Activated CD8-positive, alpha-beta memory T cell treated with anti-CD3 and anti-CD28 coated beads, Interleukin-2, amount 50 U/mL, for 24 hours (primary cell): ENCODE data around the gene CAMTA1.

ENCODE experiments used
- DNase-seq: peaks from one replicate; pipeline ENCODE4 v3.0.0-alpha.2; 2020; ENCODE audit errors: extremely low read depth

The CAMTA1 gene

DNA sequence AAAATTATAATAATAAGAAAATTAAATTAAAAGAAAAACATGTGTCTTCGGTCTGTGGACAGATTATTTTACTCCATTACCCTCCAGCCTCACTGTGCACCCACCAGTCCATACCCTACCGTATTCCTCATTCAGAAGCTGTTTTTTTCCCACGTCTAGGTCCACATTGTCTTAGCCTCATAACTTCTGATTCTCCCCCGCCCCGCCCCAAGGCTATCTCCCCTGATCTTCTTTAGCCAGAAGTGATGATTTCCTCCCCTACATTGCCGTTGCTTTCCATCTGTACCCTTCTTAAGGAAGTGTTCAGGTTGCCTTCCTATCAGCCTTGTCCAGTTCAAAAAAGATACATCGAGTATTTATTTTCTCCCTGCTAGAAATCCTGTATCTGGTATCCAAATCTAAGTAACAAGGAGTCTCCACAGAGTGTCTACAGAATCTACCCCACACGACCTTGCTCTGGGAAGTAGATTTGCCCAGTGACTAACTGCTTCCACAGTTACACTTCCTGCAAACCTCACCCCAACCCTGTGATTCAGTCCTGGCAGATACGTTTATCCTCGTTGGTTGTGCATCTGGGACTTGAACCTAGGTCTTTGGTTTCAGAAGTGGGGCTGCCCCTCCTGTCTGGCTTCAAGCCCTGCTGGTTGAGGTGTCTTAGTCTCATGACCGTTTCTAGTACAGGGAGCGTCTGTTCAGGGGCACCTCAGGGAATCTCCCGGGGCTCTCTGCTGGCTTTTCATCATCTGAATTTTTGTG lies 470.2 kb downstream of the CAMTA1 start:
- no peak for DNase-seq

DNA sequence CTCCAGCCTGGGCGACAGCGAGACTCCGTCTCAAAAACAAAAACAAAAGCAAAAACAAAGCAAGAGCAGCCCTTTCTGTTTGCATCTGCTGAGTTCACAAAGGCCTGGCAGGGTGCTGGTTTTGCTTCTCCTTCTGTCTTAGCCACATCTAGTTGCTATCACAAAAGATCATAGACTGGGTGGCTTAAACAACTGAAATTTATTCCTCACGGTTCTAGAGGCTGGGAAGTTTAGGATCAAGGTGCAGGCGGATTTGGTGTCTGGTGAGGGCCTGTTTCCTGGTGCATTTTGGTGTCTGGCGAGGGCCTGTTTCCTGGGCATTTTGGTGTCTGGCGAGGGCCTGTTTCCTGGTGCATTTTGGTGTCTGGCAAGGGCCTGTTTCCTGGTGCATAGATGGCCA lies 471.3 kb downstream of the CAMTA1 start:
- DNase-seq = no peak

DNA sequence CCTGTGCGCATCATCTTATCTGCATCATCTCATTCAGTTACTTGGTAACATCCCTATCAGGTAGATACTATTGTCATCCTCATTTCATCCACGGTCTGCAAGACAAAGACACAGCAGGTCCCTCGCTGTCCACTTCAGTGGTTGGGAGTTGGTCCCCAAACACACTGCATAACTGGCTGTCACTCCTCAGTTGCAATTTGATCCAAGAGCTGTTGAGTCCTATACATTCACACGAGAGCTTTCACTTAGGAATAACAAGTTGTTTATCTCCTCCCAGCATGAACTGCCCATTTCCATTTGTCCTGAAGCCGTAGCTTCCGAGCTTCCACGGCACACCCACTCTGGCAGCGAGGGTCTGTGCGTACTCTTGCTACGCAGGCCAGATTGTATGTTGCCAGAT lies 472.0 kb downstream of the CAMTA1 start:
- no peak for DNase-seq

DNA sequence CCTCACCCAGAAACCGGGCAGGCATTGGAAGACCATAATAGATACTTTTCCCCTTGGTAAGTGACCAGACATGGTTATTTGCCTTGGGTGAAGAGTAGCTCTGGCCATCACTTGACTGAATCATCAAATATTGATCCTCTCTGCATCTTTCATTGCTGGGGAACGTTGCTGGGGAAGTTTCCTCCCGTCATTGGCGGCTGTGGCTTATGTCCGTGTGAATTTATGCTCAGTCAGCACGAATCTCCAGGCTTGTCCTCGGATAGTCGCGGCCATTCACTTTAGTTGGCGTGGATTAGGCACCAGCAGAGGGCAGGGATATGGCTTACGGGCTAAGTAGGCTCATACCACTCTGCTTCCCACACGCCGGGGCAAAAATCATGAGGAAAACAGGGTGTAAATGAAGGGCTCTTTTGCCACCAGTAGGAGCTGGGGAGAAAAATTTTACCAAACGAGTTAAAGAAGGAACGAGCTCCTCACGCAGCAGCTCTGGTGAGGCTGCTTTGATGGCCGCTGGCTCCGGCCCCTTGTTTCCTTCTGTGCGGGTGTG lies 473.4 kb downstream of the CAMTA1 start:
- no peak for DNase-seq

DNA sequence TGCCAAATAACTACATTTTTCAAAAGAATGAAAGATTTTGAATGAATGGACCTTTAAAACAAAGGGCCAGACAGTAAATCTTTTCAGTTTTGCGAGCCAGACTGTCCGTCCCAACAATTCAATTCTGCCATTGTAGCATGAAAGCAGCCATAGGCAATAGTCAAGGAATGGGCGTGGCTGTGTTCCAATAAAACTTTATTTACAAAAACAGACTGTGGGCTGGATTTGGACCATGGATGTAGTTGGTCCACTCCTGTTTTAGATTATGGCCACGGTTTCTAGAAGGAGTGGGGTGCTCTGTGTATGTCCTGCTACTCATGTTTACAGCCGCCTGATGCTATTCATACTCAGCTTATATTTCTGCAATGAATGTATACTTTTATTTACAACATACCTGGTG lies 474.7 kb downstream of the CAMTA1 start:
- DNase-seq = no peak

DNA sequence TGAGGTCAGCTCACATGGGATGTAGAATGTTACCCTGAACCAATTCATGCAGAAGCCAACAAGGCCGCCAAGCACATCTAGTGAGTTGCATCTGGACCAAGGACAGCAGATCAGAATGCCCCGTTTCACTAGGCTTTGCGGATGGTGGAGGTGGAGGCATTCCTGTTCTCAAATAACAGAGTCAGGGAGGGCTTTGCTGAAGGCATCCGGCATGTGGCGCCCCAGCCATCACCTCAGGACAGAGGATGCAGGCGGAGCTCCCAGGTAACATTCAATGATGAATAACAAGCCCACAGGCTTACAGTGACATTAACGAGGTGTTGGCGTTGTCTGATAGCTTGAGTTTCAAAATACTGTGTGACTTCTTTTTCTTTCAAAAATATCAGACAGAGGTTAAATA lies 476.2 kb downstream of the CAMTA1 start:
- DNase-seq = no peak

DNA sequence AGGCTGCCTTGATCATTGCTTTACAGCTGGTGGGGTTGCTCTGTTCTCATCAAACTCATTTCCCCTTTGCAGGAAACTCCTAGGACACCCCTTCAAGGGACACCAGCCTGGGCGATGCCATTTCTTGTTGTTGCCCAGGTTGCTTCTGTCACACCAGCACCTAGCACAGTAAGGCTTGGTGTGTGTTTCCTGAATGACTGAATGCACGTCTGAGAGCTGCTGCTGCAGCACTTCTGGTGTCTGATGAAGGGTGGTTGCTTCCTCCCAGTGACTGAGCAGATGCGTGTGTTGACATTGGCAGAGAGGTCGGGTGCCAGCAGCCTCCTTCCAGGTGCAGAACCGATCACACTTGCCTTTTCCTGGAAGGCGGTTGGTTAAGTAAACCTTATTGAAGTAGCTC lies 477.4 kb downstream of the CAMTA1 start:
- no peak for DNase-seq

DNA sequence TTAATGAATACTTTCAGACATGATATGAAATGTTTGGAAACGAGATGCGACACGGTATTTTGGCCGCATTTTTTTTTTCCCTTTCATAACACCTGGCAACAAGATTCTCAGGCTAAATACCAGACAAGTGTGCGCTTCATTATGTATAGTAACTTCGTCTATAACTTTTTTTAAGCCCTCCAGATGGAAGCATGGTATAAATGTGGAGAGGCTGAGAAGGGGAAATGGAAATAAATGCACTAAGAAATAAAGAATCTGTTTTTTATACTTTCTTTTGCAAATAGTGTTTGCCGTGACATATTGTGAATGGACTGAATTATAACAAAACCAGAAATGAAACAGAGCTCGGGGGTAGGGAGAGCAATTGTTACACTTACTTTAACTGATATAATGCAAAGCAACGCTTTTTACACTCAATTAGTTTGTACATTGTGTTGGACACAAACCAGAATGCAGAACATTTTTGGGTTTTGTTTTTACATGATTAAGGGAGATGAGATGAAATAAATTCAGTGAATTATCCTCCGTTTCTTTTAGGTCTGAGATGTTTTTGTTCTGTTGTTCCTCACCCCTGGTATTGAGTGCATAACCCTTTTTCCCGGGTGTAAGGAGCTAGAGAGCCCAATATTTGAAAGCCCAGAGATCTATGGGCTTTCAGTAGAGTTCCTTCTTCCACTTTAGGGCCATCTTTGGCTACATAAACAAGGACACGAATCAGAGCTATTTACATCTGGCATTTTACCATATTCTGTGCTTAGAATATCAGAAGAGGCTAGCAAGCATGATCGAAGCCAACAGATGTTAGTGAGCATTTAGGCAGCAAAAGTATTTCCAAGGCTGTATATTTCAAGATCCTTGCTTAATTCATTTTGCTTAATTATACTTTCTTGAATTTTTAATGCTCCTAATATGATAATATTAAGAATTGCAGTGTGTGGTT lies 478.0 kb downstream of the CAMTA1 start:
- DNase-seq = no peak

DNA sequence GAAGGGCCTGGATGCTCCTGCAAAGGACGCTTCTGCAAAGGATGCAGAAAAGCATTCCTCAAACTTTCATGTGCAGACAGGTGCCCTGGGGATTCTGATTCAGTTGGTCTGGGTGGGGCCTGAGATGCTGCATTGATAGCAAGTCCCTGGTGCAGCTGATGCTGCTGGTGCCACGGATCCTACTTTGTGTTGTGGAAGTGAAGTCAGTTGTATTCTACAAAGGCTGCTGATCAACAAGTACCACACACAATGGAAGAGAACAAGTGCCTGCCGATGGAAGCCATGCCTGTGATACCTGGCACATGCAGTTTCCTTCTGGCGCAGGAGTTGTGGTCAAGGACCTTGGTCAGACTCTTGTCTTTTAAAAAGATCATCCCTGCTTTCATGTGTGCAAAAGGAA lies 478.8 kb downstream of the CAMTA1 start:
- DNase-seq = no peak

DNA sequence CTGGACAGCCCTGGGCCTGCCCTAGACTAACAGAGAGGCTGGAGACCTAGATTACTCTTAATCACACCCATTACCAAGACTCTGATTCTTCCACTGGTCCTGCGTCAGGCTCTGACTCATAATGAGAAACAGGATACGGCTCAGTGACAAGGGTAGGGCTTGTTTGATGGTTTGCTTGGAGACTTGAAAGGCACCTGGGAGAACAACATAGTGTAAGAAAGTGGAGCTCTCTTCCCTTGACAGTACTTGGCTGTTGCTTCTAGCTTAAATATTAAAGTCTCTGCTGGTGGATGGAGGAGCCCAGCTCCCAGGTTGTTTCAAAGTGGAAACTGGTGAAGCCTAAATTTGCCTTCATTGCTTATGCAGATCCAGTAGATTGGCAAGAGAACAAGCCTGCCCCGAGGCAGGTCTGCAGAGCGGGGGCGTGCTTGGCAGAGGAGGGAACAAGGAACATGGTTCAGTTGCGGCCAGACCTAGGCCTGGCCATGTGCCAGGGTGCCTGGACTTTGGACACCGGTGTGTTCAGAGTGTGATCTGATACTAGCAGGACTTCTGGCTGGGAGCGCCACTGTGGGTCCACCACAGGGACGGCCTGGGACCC lies 480.6 kb downstream of the CAMTA1 start:
- no peak for DNase-seq

DNA sequence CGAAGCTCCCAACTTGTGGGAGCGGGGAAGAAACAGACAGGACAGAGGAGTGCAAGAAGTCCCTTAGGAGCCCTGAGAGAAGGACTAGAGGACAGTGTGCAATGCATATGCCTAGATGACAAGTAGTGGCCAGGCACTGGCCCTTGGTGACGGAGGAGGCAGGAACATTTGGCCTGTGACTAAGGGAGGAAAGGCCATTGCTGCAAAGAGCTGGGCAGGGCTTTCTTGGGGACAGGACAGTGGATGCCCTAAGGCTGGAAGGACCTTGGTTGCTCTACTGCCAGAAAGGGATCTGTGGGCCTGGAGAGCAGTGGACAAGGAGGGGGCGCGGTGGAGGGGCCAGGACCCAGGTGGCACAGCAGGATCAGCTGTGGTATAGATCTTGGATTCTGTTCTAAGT lies 481.3 kb downstream of the CAMTA1 start:
- no peak for DNase-seq

DNA sequence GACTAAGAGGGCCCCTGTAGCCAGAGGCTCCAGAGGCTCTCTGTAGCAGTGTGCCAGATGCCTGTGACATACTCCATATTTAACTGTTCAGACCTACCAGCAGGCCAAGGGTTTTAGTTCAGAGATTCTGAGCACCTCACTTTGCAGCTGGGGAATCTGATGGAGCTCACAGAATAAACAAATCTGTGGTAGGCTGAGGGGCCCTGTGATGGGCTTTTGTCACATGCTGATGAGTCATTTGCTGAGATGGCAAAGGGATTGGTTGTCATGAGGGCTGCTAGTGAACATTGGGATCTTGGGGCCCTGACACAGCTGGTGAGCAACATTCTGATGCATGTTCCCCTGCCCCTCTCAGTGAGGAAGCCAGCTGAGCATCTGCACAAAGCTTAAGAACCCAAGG lies 482.2 kb downstream of the CAMTA1 start:
- no peak for DNase-seq

DNA sequence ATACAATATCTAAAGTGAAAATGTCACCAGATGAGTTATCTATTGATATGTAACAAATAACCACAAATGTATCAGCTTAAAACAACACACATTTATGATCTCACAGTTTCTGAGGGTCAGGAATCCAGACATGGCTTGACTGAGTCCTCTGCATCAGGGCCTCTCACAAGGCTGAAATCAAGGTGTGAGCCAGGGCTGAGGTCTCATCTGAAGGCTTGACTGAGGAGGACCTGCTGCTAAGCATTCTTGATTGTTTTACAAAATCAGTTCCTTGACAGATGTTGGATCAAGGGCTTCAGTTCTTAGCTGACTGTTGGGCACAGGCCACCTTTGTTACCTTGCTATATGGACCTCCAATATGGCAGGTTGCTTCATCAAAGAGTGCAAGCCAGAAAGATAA lies 483.7 kb downstream of the CAMTA1 start:
- no peak for DNase-seq

DNA sequence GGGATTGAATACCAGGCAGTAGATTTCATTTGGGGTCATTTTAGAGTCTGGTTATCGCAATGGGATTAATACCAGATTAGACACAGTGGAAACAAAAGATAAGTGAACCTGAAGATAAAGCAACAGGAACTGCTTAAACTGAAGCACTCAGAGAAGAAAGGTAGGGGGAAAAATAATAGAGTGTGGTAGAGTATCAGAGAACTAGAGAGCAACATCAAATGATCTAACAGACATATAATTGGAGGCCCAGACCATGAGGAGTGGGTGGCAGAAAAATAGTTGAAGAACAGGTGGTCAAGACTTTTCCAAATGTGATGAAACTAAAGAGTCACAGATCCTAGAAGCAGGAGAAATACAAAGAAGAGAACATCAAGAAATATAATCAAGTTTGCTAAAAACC lies 484.3 kb downstream of the CAMTA1 start:
- no peak for DNase-seq

DNA sequence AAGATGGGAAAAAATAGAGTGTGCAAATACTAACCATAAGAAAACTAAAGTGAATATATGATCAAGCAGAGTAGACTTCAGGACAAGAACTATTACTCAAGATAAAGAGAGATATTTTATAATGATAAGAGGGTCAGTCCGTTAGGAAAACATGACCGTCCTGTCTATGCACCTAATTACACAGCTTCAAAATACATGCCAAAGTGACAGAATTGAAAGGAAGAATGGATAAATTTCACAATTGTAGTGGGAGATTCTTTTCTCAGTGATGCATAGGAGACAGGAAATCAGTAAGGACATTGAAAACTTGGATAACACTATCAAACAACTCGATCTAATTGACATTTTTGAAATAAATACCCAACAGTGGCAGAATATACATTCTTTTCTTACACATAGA lies 489.0 kb downstream of the CAMTA1 start:
- no peak for DNase-seq

DNA sequence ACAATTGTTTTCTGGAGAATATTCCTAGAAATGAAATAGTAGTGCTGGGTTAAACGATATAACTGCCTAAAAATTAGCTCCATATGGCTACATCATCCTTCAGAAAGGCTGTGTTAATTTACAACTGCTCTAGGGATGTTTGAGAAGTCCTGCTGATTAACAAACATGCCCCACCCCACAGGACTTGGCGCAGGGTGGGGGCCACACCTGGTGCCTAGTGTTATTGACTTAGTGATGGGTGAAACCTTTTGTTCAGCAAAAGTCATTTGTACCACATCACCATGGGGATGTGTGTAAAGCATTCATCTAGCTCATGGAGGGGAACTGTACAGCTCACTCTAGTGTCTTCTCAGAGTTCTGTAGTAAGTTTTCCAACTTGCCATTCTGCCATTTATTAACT lies 492.8 kb downstream of the CAMTA1 start:
- DNase-seq = no peak

DNA sequence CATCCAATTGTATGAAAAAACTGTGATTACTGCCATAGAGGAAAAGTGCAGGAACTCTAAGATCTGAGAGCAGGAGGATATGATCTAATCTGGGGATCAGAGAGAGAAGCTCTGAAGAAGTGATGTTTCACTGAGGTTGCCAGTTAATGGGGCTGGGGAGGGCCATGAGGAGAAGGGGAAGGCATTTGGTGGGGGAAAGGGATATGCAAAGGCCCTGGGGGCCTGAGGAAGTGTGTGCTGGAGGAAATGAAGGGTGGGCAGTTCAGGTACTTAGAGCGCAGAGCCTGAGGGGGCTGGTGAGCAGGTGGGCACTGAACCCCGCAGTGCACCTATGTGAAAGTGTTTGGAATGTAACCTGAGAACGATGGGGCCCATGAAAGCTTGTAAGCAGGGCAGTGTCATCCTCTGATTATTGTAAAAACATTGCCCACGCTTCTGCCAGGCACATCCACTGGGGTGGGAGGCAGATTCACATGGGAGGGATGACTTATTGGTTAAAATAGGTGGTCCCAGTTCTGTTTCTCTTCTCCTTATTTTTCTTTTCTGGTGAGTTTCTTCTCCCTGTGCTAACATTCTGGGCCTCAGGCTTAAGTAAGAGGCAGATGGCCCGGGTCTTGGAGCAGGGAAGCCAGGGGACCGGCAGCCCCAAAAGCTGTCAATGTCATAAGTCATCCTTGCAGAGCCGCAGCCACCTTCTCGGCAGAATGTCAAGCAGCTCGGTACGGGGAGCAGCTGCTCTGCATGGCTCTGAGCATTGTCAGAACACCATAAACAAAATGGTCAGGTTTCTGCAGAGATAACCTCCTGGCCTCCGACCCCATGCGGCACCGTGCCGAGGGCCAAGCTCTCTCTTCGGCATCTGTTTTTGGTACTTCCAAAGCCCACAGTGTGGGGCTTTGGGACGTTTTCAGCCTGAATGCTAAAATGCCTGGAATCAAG lies 493.8 kb downstream of the CAMTA1 start:
- DNase-seq = no peak

DNA sequence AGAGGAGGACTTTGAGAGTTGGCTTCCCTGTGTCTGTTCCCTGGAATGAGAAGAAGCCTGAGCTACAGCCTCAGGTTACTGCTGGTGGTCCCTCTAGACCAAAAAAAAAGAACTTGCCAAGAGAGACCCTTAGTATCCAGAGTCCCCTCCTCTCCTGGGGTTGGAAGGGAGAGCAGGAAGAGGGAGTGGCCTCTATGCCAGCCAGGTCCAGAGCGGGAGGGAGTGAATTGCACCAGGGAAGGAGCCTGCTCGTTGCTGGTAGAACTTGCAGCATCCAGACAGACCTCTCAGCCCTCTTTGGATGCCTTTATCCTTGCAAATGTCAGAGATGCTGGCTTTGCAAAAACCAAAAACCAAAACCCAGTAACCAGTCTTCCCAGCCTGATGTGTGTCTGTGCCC lies 494.5 kb downstream of the CAMTA1 start:
- DNase-seq = no peak

DNA sequence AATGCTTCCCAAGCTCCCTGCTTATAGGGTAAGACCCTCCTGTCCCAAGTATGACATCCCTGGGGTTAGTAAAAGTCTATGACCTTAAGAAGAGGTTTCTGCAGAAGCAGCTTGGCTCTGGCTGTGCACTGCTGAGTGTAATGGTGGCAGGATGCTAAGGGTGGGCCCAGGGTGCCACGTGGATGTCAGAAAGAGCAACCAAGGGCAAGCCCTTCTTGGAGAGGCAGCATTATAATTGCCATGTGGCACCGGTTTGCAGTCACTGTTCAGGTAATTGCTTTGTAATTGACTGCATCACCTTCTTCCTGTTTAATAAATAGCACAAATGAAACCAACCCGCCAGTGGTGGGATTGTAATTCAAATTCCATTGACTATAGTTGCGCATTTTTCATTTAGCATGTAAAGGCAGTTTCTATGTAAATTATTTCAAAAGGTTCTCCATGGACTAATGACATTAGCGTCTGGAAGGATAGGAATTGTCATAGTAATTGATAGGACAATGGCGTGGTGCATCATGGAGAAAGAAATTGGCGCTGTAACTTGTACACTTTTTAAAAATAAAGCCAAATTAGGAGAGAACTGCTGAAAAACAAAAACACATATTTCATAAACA lies 495.2 kb downstream of the CAMTA1 start:
- DNase-seq = no peak

DNA sequence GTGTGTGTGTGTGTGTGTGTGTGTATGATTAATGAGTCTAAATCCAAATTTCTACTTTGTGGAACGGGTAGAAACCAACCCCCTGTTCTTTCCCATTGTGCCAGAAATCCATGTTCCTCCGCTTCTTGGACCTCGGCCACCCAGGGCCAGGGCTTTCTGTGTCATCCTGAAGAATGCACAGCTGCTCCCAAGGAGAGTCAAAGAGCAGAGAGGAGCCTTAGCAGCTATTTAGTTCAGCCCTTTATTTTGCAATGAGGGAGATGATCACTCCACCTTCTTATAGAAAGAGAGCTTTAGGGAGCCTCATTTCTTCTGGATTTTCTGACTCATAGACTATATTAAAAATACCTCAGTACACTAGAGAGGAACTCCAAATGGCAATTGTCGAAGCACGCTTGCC lies 496.6 kb downstream of the CAMTA1 start:
- DNase-seq = no peak
